ENCODE measurements around the gene TGM4.

The TGM4 gene

DNA sequence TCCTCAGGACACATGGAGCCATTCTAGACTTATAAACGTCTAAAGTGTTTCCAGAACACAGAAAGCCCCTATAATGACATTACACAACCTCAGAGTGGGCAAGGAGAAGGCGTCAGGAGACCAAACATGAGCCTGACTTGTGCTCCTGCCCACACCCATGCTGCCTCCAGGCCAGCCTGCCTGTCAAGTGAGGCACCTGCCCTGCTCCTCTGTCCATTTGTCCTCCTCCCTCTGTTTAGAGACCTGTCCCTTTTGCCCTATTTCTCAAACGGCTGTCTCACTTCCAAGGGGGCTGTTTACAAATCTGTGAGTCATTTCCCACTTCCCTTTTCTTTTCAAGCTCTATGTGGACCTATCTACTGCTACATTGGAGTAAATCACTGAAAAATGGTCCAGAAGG lies 80.6 kb downstream of the TGM4 start:
- POLR2A ChIA-PET, result no interaction called here
- Histone ChIP-seq H3K9me3 (ENCODE audit: control insufficient read depth, insufficient read depth, low read depth, low read length) (no peaks in the 10 kb centered on the region), H3K36me3 (ENCODE audit: control insufficient read depth in 2 of 2, insufficient read depth in 1 of 2, low read length in 2 of 2) (peaks cover 0 to 39% of the 10 kb centered on the region in 2 experiments; a peak in 1 of 3 replicates), H3K4me3 (ENCODE audit: low read depth, low read length) (no peak overlapping the region), H3K27ac (ENCODE audit: extremely low read depth, low read depth, low read length) (no peak overlapping the region), H3K4me1 (ENCODE audit: control insufficient read depth, insufficient read depth, low read length) (peaks cover 5% of the 10 kb centered on the region; the same call in 1 of the 2 replicates)
- CTCF ChIA-PET, result no interaction called here
- peak; percentile 19; the same call in 1 of the 2 replicates for TF ChIP-seq EGR2 (tag by site-specific recombination; IDR thresholded peaks at IDR 0.05; ENCODE audit: low read depth)
- TF ChIP-seq GLI2 (tag by site-specific recombination; IDR thresholded peaks at IDR 0.05; ENCODE audit: borderline replicate concordance, low read depth), result no peak
- TF ChIP-seq, protein P1, sequence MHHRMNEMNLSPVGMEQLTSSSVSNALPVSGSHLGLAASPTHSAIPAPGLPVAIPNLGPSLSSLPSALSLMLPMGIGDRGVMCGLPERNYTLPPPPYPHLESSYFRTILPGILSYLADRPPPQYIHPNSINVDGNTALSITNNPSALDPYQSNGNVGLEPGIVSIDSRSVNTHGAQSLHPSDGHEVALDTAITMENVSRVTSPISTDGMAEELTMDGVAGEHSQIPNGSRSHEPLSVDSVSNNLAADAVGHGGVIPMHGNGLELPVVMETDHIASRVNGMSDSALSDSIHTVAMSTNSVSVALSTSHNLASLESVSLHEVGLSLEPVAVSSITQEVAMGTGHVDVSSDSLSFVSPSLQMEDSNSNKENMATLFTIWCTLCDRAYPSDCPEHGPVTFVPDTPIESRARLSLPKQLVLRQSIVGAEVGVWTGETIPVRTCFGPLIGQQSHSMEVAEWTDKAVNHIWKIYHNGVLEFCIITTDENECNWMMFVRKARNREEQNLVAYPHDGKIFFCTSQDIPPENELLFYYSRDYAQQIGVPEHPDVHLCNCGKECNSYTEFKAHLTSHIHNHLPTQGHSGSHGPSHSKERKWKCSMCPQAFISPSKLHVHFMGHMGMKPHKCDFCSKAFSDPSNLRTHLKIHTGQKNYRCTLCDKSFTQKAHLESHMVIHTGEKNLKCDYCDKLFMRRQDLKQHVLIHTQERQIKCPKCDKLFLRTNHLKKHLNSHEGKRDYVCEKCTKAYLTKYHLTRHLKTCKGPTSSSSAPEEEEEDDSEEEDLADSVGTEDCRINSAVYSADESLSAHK (tag by site-specific recombination; IDR thresholded peaks at IDR 0.05), result no peak

DNA sequence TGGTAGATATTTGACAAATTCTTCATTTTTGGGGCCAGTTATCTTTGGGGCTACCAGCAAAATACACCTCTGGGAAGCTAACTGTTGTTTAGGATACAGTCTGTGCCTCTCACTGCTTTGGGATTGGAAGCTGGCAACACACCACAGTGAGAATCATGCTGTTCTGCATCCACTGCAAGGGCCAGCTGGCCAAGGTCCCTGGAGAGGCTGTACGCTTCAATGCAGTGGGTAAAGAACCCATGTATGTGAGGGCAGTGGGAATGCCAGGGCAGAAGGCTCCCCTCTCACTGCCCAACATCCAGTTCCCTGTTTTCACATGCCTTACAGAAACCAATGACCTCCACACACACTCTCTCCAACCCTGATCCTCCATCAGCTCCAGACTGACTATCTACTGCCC lies 81.5 kb downstream of the TGM4 start:
- POLR2A ChIA-PET, result no interaction called here
- TF ChIP-seq SALL2 (tag by site-specific recombination; IDR thresholded peaks at IDR 0.05; ENCODE audit: borderline replicate concordance), result no peak
- TF ChIP-seq, protein P2, sequence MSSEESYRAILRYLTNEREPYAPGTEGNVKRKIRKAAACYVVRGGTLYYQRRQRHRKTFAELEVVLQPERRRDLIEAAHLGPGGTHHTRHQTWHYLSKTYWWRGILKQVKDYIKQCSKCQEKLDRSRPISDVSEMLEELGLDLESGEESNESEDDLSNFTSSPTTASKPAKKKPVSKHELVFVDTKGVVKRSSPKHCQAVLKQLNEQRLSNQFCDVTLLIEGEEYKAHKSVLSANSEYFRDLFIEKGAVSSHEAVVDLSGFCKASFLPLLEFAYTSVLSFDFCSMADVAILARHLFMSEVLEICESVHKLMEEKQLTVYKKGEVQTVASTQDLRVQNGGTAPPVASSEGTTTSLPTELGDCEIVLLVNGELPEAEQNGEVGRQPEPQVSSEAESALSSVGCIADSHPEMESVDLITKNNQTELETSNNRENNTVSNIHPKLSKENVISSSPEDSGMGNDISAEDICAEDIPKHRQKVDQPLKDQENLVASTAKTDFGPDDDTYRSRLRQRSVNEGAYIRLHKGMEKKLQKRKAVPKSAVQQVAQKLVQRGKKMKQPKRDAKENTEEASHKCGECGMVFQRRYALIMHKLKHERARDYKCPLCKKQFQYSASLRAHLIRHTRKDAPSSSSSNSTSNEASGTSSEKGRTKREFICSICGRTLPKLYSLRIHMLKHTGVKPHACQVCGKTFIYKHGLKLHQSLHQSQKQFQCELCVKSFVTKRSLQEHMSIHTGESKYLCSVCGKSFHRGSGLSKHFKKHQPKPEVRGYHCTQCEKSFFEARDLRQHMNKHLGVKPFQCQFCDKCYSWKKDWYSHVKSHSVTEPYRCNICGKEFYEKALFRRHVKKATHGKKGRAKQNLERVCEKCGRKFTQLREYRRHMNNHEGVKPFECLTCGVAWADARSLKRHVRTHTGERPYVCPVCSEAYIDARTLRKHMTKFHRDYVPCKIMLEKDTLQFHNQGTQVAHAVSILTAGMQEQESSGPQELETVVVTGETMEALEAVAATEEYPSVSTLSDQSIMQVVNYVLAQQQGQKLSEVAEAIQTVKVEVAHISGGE (tag by site-specific recombination; conservative IDR thresholded peaks at IDR 0.05; ENCODE audit: low read depth), result no peak
- TF ChIP-seq ZXDB (tag by site-specific recombination; IDR thresholded peaks at IDR 0.05), result no peak
- TF ChIP-seq, protein P3, sequence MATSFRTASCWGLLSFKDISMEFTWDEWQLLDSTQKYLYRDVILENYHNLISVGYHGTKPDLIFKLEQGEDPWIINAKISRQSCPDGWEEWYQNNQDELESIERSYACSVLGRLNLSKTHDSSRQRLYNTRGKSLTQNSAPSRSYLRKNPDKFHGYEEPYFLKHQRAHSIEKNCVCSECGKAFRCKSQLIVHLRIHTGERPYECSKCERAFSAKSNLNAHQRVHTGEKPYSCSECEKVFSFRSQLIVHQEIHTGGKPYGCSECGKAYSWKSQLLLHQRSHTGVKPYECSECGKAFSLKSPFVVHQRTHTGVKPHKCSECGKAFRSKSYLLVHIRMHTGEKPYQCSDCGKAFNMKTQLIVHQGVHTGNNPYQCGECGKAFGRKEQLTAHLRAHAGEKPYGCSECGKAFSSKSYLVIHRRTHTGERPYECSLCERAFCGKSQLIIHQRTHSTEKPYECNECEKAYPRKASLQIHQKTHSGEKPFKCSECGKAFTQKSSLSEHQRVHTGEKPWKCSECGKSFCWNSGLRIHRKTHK (tag by site-specific recombination; IDR thresholded peaks at IDR 0.05), result no peak
- no peak for TF ChIP-seq ZNF416 (tag by site-specific recombination; IDR thresholded peaks at IDR 0.05)
- TF ChIP-seq ZBTB1 (tag by site-specific recombination; IDR thresholded peaks at IDR 0.05), result no peak
- TF ChIP-seq ZNF146 (tag by site-specific recombination; IDR thresholded peaks at IDR 0.05), result no peak
- no peak for TF ChIP-seq ZNF658 (tag by site-specific recombination; IDR thresholded peaks at IDR 0.05)
- no peak for TF ChIP-seq ZNF140 (tag by site-specific recombination; IDR thresholded peaks at IDR 0.05)
- no peak for TF ChIP-seq PRDM1 (tag by site-specific recombination; IDR thresholded peaks at IDR 0.05)
- TF ChIP-seq ZNF426 (tag by site-specific recombination; IDR thresholded peaks at IDR 0.05), result no peak
- no peak for TF ChIP-seq ZNF785 (tag by site-specific recombination; IDR thresholded peaks at IDR 0.05)
- TF ChIP-seq ZNF555 (tag by site-specific recombination; conservative IDR thresholded peaks at IDR 0.05), result no peak
- no peak for TF ChIP-seq ZNF16 (tag by site-specific recombination; IDR thresholded peaks at IDR 0.05; ENCODE audit: low read depth)
- Histone ChIP-seq H3K4me1 (ENCODE audit: control insufficient read depth, insufficient read depth, low read length) (no peaks in the 10 kb centered on the region), H3K36me3 (ENCODE audit: control insufficient read depth in 2 of 2, insufficient read depth in 1 of 2, low read length in 2 of 2) (peaks cover 0 to 39% of the 10 kb centered on the region in 2 experiments; a peak in 1 of 3 replicates), H3K4me3 (ENCODE audit: low read depth, low read length) (no peak overlapping the region), H3K9me3 (ENCODE audit: control insufficient read depth, insufficient read depth, low read depth, low read length) (no peaks in the 10 kb centered on the region), H3K27ac (ENCODE audit: extremely low read depth, low read depth, low read length) (no peak overlapping the region)
- CTCF ChIA-PET, result no interaction called here

Measured in HEK293 (cell line).